ENCODE measurements around the gene PCNX2.

The PCNX2 gene

GRCh38 chr1:233061265-233061664 is 234.3 kb downstream of the PCNX2 start:
- Histone ChIP-seq H3K4me1 (ENCODE audit: insufficient read depth, insufficient read length) (no peaks in the 10 kb centered on the region), H3K27me3 (ENCODE audit: insufficient read depth, insufficient read length) (no peaks in the 10 kb centered on the region), H3K9ac (ENCODE audit: insufficient read length, low read depth) (no peak overlapping the region), H3K9me3 (ENCODE audit: insufficient read depth, low read length) (peaks cover 7% of the 10 kb centered on the region), H3K36me3 (ENCODE audit: insufficient read depth, insufficient read length, low read length) (peaks cover 2% of the 10 kb centered on the region), H3K4me3 (ENCODE audit: insufficient read length, low read depth) (no peak overlapping the region)
- TF ChIP-seq ZNF274 (IDR thresholded peaks at IDR 0.05; ENCODE audit: low read depth, low read length) (no peak), YY1 (IDR thresholded peaks at IDR 0.05; ENCODE audit: insufficient read depth, insufficient read length) (no peak)
- DNase-seq (ENCODE audit: low read depth, low spot score), result no peak

DNA sequence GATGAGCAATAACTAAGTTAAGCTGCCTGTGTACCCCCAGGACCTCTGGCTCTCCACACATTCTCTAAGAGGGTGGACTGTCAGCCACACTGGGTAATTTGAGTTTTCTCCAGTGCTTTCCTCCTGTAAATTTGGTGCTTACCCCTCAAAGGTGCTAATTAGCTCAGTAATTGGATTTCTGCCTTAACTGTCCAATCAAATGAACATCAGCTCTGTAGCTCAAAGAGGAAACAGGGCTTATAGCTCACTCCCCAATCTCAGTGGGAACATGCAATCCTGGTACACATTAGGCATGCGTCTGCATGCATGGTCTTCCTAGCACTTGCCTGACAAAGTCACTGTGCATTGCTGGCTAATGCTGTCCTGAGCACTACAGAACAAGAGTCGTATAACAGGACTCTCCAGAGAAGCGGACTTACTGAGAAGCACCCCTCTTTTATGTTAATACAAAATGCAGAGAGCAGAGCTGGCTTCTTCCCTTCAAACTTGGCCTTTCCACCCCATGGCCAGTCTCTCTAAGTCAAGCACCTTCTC is 235.0 kb downstream of the PCNX2 start:
- Histone ChIP-seq H3K4me1 (ENCODE audit: insufficient read depth, insufficient read length) (no peaks in the 10 kb centered on the region), H3K4me3 (ENCODE audit: insufficient read length, low read depth) (no peak overlapping the region), H3K27me3 (ENCODE audit: insufficient read depth, insufficient read length) (no peaks in the 10 kb centered on the region), H3K9ac (ENCODE audit: insufficient read length, low read depth) (no peak overlapping the region), H3K36me3 (ENCODE audit: insufficient read depth, insufficient read length, low read length) (no peaks in the 10 kb centered on the region), H3K9me3 (ENCODE audit: insufficient read depth, low read length) (no peaks in the 10 kb centered on the region)
- TF ChIP-seq YY1 (IDR thresholded peaks at IDR 0.05; ENCODE audit: insufficient read depth, insufficient read length), result no peak
- no peak for TF ChIP-seq SUZ12 (IDR thresholded peaks at IDR 0.05; ENCODE audit: extremely low read depth, insufficient read depth, insufficient read length)
- TF ChIP-seq ZNF274 (IDR thresholded peaks at IDR 0.05; ENCODE audit: low read depth, low read length), result no peak
- no peak for DNase-seq (ENCODE audit: low read depth, low spot score)

- Histone ChIP-seq H3K4me3 (ENCODE audit: insufficient read length, low read depth) (no peak overlapping the region), H3K27me3 (ENCODE audit: insufficient read depth, insufficient read length) (no peaks in the 10 kb centered on the region), H3K4me1 (ENCODE audit: insufficient read depth, insufficient read length) (no peaks in the 10 kb centered on the region), H3K9me3 (ENCODE audit: insufficient read depth, low read length) (no peaks in the 10 kb centered on the region), H3K9ac (ENCODE audit: insufficient read length, low read depth) (no peak overlapping the region), H3K36me3 (ENCODE audit: insufficient read depth, insufficient read length, low read length) (peaks cover 8% of the 10 kb centered on the region)
- DNase-seq (ENCODE audit: low read depth, low spot score), result no peak
- TF ChIP-seq YY1 (IDR thresholded peaks at IDR 0.05; ENCODE audit: insufficient read depth, insufficient read length) (no peak), SUZ12 (IDR thresholded peaks at IDR 0.05; ENCODE audit: extremely low read depth, insufficient read depth, insufficient read length) (no peak), ZNF274 (IDR thresholded peaks at IDR 0.05; ENCODE audit: low read depth, low read length) (no peak)
Measured at GRCh38 chr1:233057836-233058235, 237.7 kb downstream of the PCNX2 start.

GRCh38 chr1:233055879-233056641 is 239.5 kb downstream of the PCNX2 start:
- Histone ChIP-seq H3K27me3 (ENCODE audit: insufficient read depth, insufficient read length) (no peaks in the 10 kb centered on the region), H3K4me3 (ENCODE audit: insufficient read length, low read depth) (no peak overlapping the region), H3K9ac (ENCODE audit: insufficient read length, low read depth) (no peak overlapping the region), H3K4me1 (ENCODE audit: insufficient read depth, insufficient read length) (no peaks in the 10 kb centered on the region), H3K9me3 (ENCODE audit: insufficient read depth, low read length) (no peaks in the 10 kb centered on the region), H3K36me3 (ENCODE audit: insufficient read depth, insufficient read length, low read length) (peaks cover 8% of the 10 kb centered on the region)
- TF ChIP-seq YY1 (IDR thresholded peaks at IDR 0.05; ENCODE audit: insufficient read depth, insufficient read length) (no peak), ZNF274 (IDR thresholded peaks at IDR 0.05; ENCODE audit: low read depth, low read length) (no peak), SUZ12 (IDR thresholded peaks at IDR 0.05; ENCODE audit: extremely low read depth, insufficient read depth, insufficient read length) (no peak)
- no peak for DNase-seq (ENCODE audit: low read depth, low spot score)

DNA sequence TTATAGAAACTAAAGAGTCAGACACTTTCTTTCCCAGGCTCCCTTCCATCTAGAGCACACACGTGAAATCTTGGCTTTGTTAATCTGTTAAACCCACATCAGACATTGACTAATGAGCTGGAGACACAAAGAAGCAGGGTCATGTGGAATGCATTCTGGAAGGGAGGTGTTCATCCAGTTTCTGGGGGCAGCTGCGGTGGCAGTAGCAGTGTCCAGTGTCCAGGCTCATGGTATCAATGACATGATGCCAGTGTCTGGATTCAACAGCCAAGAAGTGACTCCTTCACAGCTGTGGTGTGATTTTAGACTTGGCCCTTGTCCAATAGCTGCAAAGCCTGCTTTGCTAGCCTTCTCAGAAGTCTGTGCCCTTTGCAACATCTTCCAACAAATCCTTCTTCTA is 249.9 kb downstream of the PCNX2 start:
- no peaks in the 10 kb centered on the region for H3K27me3 ChIP-seq (ENCODE audit: insufficient read depth, insufficient read length)
- no peak overlapping the region for H3K9ac ChIP-seq (ENCODE audit: insufficient read length, low read depth)
- no peak overlapping the region for H3K4me3 ChIP-seq (ENCODE audit: insufficient read length, low read depth)
- H3K4me1 ChIP-seq (ENCODE audit: insufficient read depth, insufficient read length), result no peaks in the 10 kb centered on the region
- H3K36me3 ChIP-seq (ENCODE audit: insufficient read depth, insufficient read length, low read length), result no peaks in the 10 kb centered on the region
- TF ChIP-seq ZNF274 (IDR thresholded peaks at IDR 0.05; ENCODE audit: low read depth, low read length) (no peak), SUZ12 (IDR thresholded peaks at IDR 0.05; ENCODE audit: extremely low read depth, insufficient read depth, insufficient read length) (no peak), YY1 (IDR thresholded peaks at IDR 0.05; ENCODE audit: insufficient read depth, insufficient read length) (no peak)
- no peaks in the 10 kb centered on the region for H3K9me3 ChIP-seq (ENCODE audit: insufficient read depth, low read length)
- no peak for DNase-seq (ENCODE audit: low read depth, low spot score)

- DNase-seq (ENCODE audit: low read depth, low spot score), result no peak
- H3K4me1 ChIP-seq (ENCODE audit: insufficient read depth, insufficient read length), result no peaks in the 10 kb centered on the region
Measured at GRCh38 chr1:233042834-233043233, 252.7 kb downstream of the PCNX2 start.

GRCh38 chr1:233040494-233040893 is 255.0 kb downstream of the PCNX2 start:
- H3K9ac ChIP-seq (ENCODE audit: insufficient read length, low read depth), result no peak overlapping the region
- no peak for DNase-seq (ENCODE audit: low read depth, low spot score)
- TF ChIP-seq ZNF274 (IDR thresholded peaks at IDR 0.05; ENCODE audit: low read depth, low read length) (no peak), YY1 (IDR thresholded peaks at IDR 0.05; ENCODE audit: insufficient read depth, insufficient read length) (no peak), SUZ12 (IDR thresholded peaks at IDR 0.05; ENCODE audit: extremely low read depth, insufficient read depth, insufficient read length) (no peak)
- no peak overlapping the region for H3K4me3 ChIP-seq (ENCODE audit: insufficient read length, low read depth)
- no peaks in the 10 kb centered on the region for H3K27me3 ChIP-seq (ENCODE audit: insufficient read depth, insufficient read length)
- H3K4me1 ChIP-seq (ENCODE audit: insufficient read depth, insufficient read length), result no peaks in the 10 kb centered on the region
- no peaks in the 10 kb centered on the region for H3K9me3 ChIP-seq (ENCODE audit: insufficient read depth, low read length)
- no peaks in the 10 kb centered on the region for H3K36me3 ChIP-seq (ENCODE audit: insufficient read depth, insufficient read length, low read length)

More at GRCh38 chr1:233042834-233043233, 252.7 kb downstream of the PCNX2 start:
- no peaks in the 10 kb centered on the region for H3K27me3 ChIP-seq (ENCODE audit: insufficient read depth, insufficient read length)
- TF ChIP-seq ZNF274 (IDR thresholded peaks at IDR 0.05; ENCODE audit: low read depth, low read length), result no peak
- no peak for TF ChIP-seq SUZ12 (IDR thresholded peaks at IDR 0.05; ENCODE audit: extremely low read depth, insufficient read depth, insufficient read length)
- TF ChIP-seq YY1 (IDR thresholded peaks at IDR 0.05; ENCODE audit: insufficient read depth, insufficient read length), result no peak
- H3K9ac ChIP-seq (ENCODE audit: insufficient read length, low read depth), result no peak overlapping the region
- no peaks in the 10 kb centered on the region for H3K36me3 ChIP-seq (ENCODE audit: insufficient read depth, insufficient read length, low read length)
- no peak overlapping the region for H3K4me3 ChIP-seq (ENCODE audit: insufficient read length, low read depth)
- no peaks in the 10 kb centered on the region for H3K9me3 ChIP-seq (ENCODE audit: insufficient read depth, low read length)
